Tibial nerve (tissue), 4 donors: ENCODE measurements around the gene SLC22A1. TPM values are rescaled to one million over a fixed set of nuclear protein-coding genes. Genes with fewer than 3 reads are reported as not detected.
"Not testable (repeated sequence)": the region's sequence is repeated elsewhere in the genome, so short reads cannot be mapped to it uniquely, and the experiment has no call there.

Experiments used
- DNase-seq, 2 donors: peaks; one replicate each; pipeline ENCODE4 v3.0.0-alpha.2; 2019; ENCODE audit warnings: low spot score in 2 of 2
- H3K27ac ChIP-seq, 4 donors: fragments of 200-600 bp; sonication (generic) in 3 of 4; one replicate each; pipeline ENCODE4 v1.5.1; 2017 to 2019; ENCODE audit warnings: mild to moderate bottlenecking in 1 of 4
- H3K27me3 ChIP-seq, 2 donors: fragments of 200-600 bp; sonication (generic) in 1 of 2; one replicate each; pipeline versions ENCODE4 v1.5.1 to v1.6.0; 2017 to 2019
- H3K36me3 ChIP-seq, 3 donors: fragments of 200-600 bp; sonication (generic); one replicate each; pipeline ENCODE4 v1.5.1; 2018 to 2019
- H3K4me1 ChIP-seq, 4 donors: fragments of 200-600 bp; sonication (generic) in 3 of 4; one replicate each; pipeline ENCODE4 v1.5.1; 2017 to 2019
- H3K4me3 ChIP-seq, 4 donors: fragments of 200-600 bp; sonication (generic) in 3 of 4; one replicate each; pipeline ENCODE4 v1.5.1; 2017 to 2019; ENCODE audit warnings: mild to moderate bottlenecking in 1 of 4, moderate library complexity in 1 of 4
- H3K9me3 ChIP-seq, 4 donors: fragments of 200-600 bp; sonication (generic) in 3 of 4; one replicate each; pipeline ENCODE4 v1.5.1; 2017 to 2019
- CTCF ChIP-seq, 5 experiments: fragments of 200-600 bp in 3 of 5; fragments of 450-650 bp in 2 of 5; sonication (generic) in 3 of 5; IDR thresholded peaks; one replicate each; pipeline ENCODE4 v1.5.1; 2016 to 2019; ENCODE audit warnings: antibody characterized with exemption in 5 of 5, mild to moderate bottlenecking in 3 of 5, moderate library complexity in 2 of 5
- EP300 ChIP-seq, 2 donors: sonication (generic); formaldehyde crosslinking; IDR thresholded peaks; one replicate each; pipeline ENCODE4 v1.6.1; 2017; ENCODE audit warnings: antibody characterized with exemption in 2 of 2, mild to moderate bottlenecking in 1 of 2
- POLR2A ChIP-seq, 2 donors: fragments of 450-650 bp; IDR thresholded peaks; one replicate each; pipeline ENCODE4 v1.6.1; 2017; ENCODE audit warnings: antibody characterized with exemption in 2 of 2, mild to moderate bottlenecking in 2 of 2, moderate library complexity in 2 of 2
- WGBS, 2 donors: methylation state at CpG; one replicate each; pipeline ENCODE4 v1.1.5; 2018; 5-methylcytosine and 5-hydroxymethylcytosine counted together
- total RNA-seq, 4 donors: library from RNA; depleted of rRNA; stranded (reverse); fragments of >200 nt; gene quantifications; one replicate each; pipeline ENCODE4 v1.1.0, GENCODE V29; 2016

Gene SLC22A1
- total RNA-seq, 4 donors from 2014 or later = 1.3 to 5.5 (median 2.3) TPM

- Histone ChIP-seq H3K27me3 (no peaks in the 10 kb centered on the region), H3K4me3 (no peak overlapping the region), H3K36me3 (peaks cover 0 to 63% (median 0%) of the 10 kb centered on the region in 3 donors), H3K27ac (no peak overlapping the region), H3K9me3 (no peaks in the 10 kb centered on the region), H3K4me1 (no peaks in the 10 kb centered on the region)
- DNase-seq = no peak
- no peak for TF ChIP-seq POLR2A (IDR thresholded peaks at IDR 0.05)
- TF ChIP-seq EP300 (IDR thresholded peaks at IDR 0.05) = no peak
- TF ChIP-seq CTCF (IDR thresholded peaks at IDR 0.05) = no peak
- WGBS, 2 donors = 72 to 73% methylated on average over 4 of the region's 4 CpGs
Measured at GRCh38 chr6:160111806-160112205, 9.8 kb upstream of the SLC22A1 start.

DNA sequence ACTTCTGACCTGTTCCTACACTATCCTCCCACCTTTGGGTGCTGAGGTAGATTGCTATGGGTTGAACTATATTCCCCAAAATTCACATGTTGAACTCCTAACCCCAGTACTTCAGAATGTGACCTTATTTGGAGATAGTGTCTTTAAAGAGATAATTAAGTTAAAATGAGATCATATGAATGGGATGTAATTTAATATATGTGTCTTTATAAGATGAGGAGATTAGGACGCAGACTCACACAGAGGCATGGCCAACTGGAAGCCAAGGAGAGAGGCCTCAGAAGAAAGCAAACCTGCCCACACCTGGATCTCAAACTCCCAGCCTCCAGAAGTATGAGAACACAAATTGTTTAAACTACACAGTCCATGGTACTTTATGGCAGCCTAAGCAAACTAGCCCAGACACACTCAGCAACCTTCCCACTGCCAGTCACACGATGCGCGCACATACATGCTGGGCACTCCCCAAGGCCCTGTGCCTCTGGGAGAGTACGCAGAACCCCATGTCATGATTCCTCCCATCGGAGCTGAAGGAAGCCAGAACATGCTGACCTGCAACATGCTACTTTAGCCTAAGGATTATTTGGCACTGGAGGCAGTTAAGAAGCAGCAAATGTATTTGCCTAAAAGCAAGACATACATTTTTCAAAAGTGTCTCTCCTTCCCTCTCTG is 8.9 kb upstream of the SLC22A1 start:
- Histone ChIP-seq H3K27me3 (no peaks in the 10 kb centered on the region), H3K4me3 (no peak overlapping the region), H3K36me3 (peaks cover 0 to 69% (median 0%) of the 10 kb centered on the region in 3 donors), H3K27ac (no peak overlapping the region), H3K9me3 (no peaks in the 10 kb centered on the region), H3K4me1 (no peaks in the 10 kb centered on the region)
- no peak for TF ChIP-seq POLR2A (IDR thresholded peaks at IDR 0.05)
- 95 to 96% methylated on average over 6 of the region's 6 CpGs for WGBS, 2 donors
- DNase-seq = no peak

GRCh38 chr6:160114536-160114935 is 7.1 kb upstream of the SLC22A1 start:
- H3K4me3 ChIP-seq, DNase-seq, H3K4me1 ChIP-seq, H3K27ac ChIP-seq, H3K9me3 ChIP-seq, H3K27me3 ChIP-seq: not testable (repeated sequence)
- H3K36me3 ChIP-seq = peaks cover 0 to 74% (median 0%) of the 10 kb centered on the region in 3 donors
- 93 to 95% methylated on average over 13 to 28 of the region's 29 CpGs for WGBS, 2 donors

GRCh38 chr6:160115421-160115820 is 6.2 kb upstream of the SLC22A1 start:
- no peak for DNase-seq
- TF ChIP-seq CTCF (IDR thresholded peaks at IDR 0.05) (no peak), POLR2A (IDR thresholded peaks at IDR 0.05) (no peak), EP300 (IDR thresholded peaks at IDR 0.05) (no peak)
- H3K27ac ChIP-seq = no peak overlapping the region
- peaks cover 0 to 68% (median 0%) of the 10 kb centered on the region in 3 donors for H3K36me3 ChIP-seq
- H3K4me1 ChIP-seq = peaks cover 0 to 2% (median 0%) of the 10 kb centered on the region in 4 donors
- no peak overlapping the region for H3K4me3 ChIP-seq
- H3K9me3 ChIP-seq = peaks cover 0 to 7% (median 0%) of the 10 kb centered on the region in 4 donors
- WGBS, 2 donors = 92 to 96% methylated on average over 2 to 3 of the region's 3 CpGs
- no peaks in the 10 kb centered on the region for H3K27me3 ChIP-seq

DNA sequence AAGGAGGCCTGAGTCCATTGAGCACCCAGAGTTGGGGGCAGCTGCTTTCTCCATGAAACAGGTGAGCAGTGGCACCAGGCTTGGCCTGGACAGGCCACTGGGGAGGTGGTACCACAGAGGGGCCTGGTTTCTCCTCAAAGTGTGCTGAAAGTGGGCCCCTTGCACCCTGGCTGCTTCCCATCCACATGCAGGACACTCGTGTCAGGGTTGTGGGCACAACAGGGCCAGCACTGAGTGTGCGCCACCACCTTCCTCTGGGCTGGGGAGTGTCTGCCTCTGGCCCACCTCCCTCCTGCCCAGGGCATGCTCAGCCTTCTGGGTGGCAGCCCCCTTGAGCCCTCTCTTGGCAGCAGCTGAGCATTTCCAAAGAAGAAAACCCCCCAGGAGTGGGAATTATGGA is 5.2 kb upstream of the SLC22A1 start:
- H3K9me3 ChIP-seq = peaks cover 0 to 7% (median 0%) of the 10 kb centered on the region in 4 donors
- no peak for DNase-seq
- no peaks in the 10 kb centered on the region for H3K27me3 ChIP-seq
- no peak overlapping the region for H3K4me3 ChIP-seq
- no peak for TF ChIP-seq CTCF (IDR thresholded peaks at IDR 0.05)
- TF ChIP-seq POLR2A (IDR thresholded peaks at IDR 0.05) = no peak
- no peak for TF ChIP-seq EP300 (IDR thresholded peaks at IDR 0.05)
- 95 to 100% methylated on average over 1 to 2 of the region's 2 CpGs for whole genome bisulfite sequencing, 2 donors
- peaks cover 0 to 64% (median 0%) of the 10 kb centered on the region in 3 donors for H3K36me3 ChIP-seq
- no peak overlapping the region for H3K27ac ChIP-seq
- peaks cover 0 to 12% (median 0%) of the 10 kb centered on the region in 4 donors for H3K4me1 ChIP-seq

DNA sequence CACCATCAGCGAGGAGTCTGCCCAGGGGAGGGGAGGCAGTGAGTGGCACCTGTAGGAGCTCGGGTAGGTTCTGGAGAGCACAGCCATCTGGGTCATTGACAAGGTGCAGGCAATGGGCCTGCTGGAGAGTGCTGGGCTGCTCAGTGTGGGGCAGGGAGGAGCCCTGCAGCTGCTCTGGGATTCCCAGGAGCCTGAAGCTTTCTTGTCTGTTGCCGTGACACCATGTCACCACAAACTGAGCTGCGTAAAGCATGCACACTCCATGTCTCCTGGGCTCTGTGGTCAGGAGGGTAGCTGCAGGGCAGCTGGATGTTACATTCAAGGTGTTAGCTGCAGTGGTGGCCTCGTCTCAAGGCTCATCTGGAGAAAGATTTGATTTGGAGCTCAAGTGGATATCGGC is 4.5 kb upstream of the SLC22A1 start:
- no peak overlapping the region for H3K4me3 ChIP-seq
- H3K36me3 ChIP-seq = peaks cover 0 to 62% (median 0%) of the 10 kb centered on the region in 3 donors
- H3K27ac ChIP-seq = no peak overlapping the region
- peaks cover 0 to 7% (median 0%) of the 10 kb centered on the region in 4 donors for H3K9me3 ChIP-seq
- TF ChIP-seq CTCF (IDR thresholded peaks at IDR 0.05) (no peak), EP300 (IDR thresholded peaks at IDR 0.05) (no peak), POLR2A (IDR thresholded peaks at IDR 0.05) (no peak)
- no peaks in the 10 kb centered on the region for H3K27me3 ChIP-seq
- no peak for DNase-seq
- peaks cover 0 to 18% (median 0%) of the 10 kb centered on the region in 4 donors for H3K4me1 ChIP-seq
- 90 to 95% methylated on average over 6 of the region's 6 CpGs for whole genome bisulfite sequencing, 2 donors
